ENCODE measurements around the gene GUF1. TPM values are rescaled to one million over a fixed set of nuclear protein-coding genes. Genes with fewer than 3 reads are reported as not detected.

Gene GUF1
- total RNA-seq, 1 donor from 2014 or later: 20.7 TPM

DNA sequence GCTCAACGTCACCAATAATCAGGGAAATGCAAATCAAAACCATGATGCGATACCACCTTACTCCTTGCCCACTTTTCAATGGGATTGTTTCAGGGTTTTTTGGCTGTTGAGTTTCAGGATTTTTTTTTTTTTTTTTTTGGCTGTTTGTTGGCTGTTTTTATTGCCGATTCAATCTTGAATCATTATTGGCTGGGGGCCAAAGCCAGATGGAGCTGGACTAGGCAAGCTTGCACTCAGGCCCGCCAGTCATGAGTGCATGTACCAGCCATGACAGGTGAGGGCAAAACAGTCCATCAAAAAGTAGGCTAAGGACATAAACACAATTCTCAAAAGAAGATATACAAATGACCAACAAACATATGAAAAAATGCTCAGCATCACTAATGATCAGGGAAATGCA lies 40.1 kb upstream of the GUF1 start:
- H3K4me3 Mint-ChIP-seq (ENCODE audit: unreplicated experiment): no peak overlapping the region
- H3K27ac Mint-ChIP-seq (ENCODE audit: unreplicated experiment): no peak overlapping the region

DNA sequence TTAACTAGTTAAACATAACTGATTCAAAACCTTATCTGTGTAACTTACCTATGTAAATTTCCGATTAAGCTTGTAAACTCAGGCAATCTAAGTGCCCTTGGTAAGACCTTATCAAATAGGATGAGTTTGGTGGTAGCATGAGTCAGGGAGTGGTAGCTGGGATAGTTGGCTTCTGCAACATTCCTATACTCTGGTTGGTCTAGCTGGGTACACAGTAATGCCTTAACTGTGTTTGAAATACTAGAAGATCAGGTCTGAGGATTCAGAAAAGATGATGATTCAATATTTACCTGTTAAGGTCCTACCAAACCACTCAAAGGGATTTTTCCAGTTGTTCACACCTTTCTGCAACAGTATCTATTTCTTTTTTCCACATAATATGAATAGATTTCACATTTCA lies 32.1 kb upstream of the GUF1 start:
- Mint-ChIP-seq H3K36me3 (ENCODE audit: unreplicated experiment) (no peaks in the 10 kb centered on the region), H3K9me3 (ENCODE audit: unreplicated experiment) (peaks cover 11% of the 10 kb centered on the region), H3K4me1 (ENCODE audit: unreplicated experiment) (no peaks in the 10 kb centered on the region), H3K27ac (ENCODE audit: unreplicated experiment) (no peak overlapping the region), H3K27me3 (ENCODE audit: unreplicated experiment) (peaks cover 3% of the 10 kb centered on the region), H3K4me3 (ENCODE audit: unreplicated experiment) (no peak overlapping the region)
- TF ChIP-seq, protein P1, sequence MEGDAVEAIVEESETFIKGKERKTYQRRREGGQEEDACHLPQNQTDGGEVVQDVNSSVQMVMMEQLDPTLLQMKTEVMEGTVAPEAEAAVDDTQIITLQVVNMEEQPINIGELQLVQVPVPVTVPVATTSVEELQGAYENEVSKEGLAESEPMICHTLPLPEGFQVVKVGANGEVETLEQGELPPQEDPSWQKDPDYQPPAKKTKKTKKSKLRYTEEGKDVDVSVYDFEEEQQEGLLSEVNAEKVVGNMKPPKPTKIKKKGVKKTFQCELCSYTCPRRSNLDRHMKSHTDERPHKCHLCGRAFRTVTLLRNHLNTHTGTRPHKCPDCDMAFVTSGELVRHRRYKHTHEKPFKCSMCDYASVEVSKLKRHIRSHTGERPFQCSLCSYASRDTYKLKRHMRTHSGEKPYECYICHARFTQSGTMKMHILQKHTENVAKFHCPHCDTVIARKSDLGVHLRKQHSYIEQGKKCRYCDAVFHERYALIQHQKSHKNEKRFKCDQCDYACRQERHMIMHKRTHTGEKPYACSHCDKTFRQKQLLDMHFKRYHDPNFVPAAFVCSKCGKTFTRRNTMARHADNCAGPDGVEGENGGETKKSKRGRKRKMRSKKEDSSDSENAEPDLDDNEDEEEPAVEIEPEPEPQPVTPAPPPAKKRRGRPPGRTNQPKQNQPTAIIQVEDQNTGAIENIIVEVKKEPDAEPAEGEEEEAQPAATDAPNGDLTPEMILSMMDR (IDR thresholded peaks at IDR 0.05): no peak
- DNase-seq (ENCODE audit: extremely low spot score, unreplicated experiment): no peak

More for the DNA sequence above, 40.1 kb upstream of the GUF1 start:
- TF ChIP-seq, protein P1 (IDR thresholded peaks at IDR 0.05): no peak
- H3K4me1 Mint-ChIP-seq (ENCODE audit: unreplicated experiment): no peaks in the 10 kb centered on the region
- DNase-seq (ENCODE audit: extremely low spot score, unreplicated experiment): no peak
- no peaks in the 10 kb centered on the region for H3K36me3 Mint-ChIP-seq (ENCODE audit: unreplicated experiment)
- peaks cover 16% of the 10 kb centered on the region for H3K9me3 Mint-ChIP-seq (ENCODE audit: unreplicated experiment)
- H3K27me3 Mint-ChIP-seq (ENCODE audit: unreplicated experiment): peaks cover 9% of the 10 kb centered on the region

DNA sequence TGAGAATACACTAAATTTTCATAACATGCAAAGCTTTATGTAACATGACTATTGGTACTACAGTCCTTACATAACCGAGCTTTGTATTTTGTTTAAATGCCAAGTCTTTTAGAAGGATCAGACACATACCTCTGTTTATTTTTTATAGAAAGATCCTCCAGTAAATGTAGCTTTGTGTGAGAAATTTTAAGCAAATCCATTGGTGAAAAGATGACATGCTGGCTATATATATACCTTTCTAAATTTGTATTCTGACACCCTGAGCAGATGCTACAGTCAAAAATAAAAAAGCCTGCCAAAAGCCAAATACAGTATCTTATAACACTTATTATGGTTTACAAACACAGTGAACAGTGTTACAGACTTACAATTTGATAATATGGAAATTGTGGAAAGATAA lies 26.8 kb upstream of the GUF1 start, which contains the start of gene YIPF7:
YIPF7 (minus strand) TSS at position 201 of the 400 bp plus-strand sequence. CDS start 1,525 bp downstream, outside the sequence.
- TF ChIP-seq, protein P1 (IDR thresholded peaks at IDR 0.05): no peak
- no peak for DNase-seq (ENCODE audit: extremely low spot score, unreplicated experiment)
- Mint-ChIP-seq H3K27ac (ENCODE audit: unreplicated experiment) (no peak within 1 kb of the TSS), H3K27me3 (ENCODE audit: unreplicated experiment) (peaks cover 24% of the 10 kb centered on the region), H3K36me3 (ENCODE audit: unreplicated experiment) (no peaks in the 10 kb centered on the region), H3K4me3 (ENCODE audit: unreplicated experiment) (no peak within 1 kb of the TSS), H3K9me3 (ENCODE audit: unreplicated experiment) (no peaks in the 10 kb centered on the region), H3K4me1 (ENCODE audit: unreplicated experiment) (no peaks in the 10 kb centered on the region)

DNA sequence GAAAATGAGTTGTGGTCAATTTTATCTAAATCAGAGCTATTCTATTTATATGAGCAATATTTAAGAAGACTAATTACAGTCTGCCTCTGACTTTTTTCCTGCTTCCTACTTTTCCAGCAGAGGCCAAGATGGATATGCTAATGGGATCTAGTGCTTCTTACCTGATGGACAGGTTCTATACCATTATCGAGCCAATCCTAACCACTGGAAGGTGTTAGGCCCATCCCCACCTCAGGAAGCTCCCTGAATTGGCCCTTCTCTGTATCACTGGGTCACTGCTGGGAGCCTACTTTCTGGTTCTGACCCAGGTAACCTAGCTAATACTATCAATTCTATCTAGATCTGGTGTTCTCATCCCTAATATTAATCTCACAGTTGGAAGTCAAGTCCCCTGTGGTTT lies 26.2 kb upstream of the GUF1 start:
- Mint-ChIP-seq H3K9me3 (ENCODE audit: unreplicated experiment) (no peaks in the 10 kb centered on the region), H3K36me3 (ENCODE audit: unreplicated experiment) (no peaks in the 10 kb centered on the region), H3K27me3 (ENCODE audit: unreplicated experiment) (peaks cover 24% of the 10 kb centered on the region), H3K4me1 (ENCODE audit: unreplicated experiment) (no peaks in the 10 kb centered on the region), H3K27ac (ENCODE audit: unreplicated experiment) (no peak overlapping the region), H3K4me3 (ENCODE audit: unreplicated experiment) (no peak overlapping the region)
- no peak for DNase-seq (ENCODE audit: extremely low spot score, unreplicated experiment)
- TF ChIP-seq, protein P1 (IDR thresholded peaks at IDR 0.05): no peak

DNA sequence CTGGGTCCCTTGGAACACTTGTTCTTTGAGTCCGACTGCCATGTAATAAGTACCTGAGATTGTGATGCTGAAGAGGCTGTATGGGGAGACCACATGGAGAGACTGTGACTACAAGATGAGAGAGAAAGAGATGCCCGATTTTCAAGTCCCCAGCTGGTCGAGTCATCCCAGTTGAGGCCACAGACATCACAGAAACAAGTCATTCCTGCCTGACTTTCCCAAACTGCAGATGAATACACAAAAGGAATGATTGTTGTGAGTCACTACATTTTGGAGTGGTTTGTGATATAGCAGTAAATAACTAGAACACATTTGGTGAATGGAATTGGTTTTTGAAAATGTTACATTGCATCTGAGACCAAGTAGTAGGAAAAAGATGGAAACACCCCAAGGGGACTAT lies 17.8 kb upstream of the GUF1 start:
- Mint-ChIP-seq H3K36me3 (ENCODE audit: unreplicated experiment) (no peaks in the 10 kb centered on the region), H3K4me1 (ENCODE audit: unreplicated experiment) (no peaks in the 10 kb centered on the region), H3K9me3 (ENCODE audit: unreplicated experiment) (no peaks in the 10 kb centered on the region), H3K4me3 (ENCODE audit: unreplicated experiment) (no peak overlapping the region), H3K27me3 (ENCODE audit: unreplicated experiment) (peaks cover 7% of the 10 kb centered on the region), H3K27ac (ENCODE audit: unreplicated experiment) (no peak overlapping the region)
- TF ChIP-seq, protein P1 (IDR thresholded peaks at IDR 0.05): no peak
- no peak for DNase-seq (ENCODE audit: extremely low spot score, unreplicated experiment)
